IPS-NIHi7 (cell line): ENCODE results near the gene KRT1.
A peak's percentile ranks its signal among the peaks of the same experiment; 100 is the strongest.
"Not testable (repeated sequence)": the region's sequence is repeated elsewhere in the genome, so short reads cannot be mapped to it uniquely, and the experiment has no call there.

ENCODE experiments used
- DNase-seq: peaks from one replicate; pipeline ENCODE4 v3.0.0; 2012; ENCODE audit warnings: mixed read lengths; ENCODE audit errors: extremely low spot score

KRT1 gene

DNA sequence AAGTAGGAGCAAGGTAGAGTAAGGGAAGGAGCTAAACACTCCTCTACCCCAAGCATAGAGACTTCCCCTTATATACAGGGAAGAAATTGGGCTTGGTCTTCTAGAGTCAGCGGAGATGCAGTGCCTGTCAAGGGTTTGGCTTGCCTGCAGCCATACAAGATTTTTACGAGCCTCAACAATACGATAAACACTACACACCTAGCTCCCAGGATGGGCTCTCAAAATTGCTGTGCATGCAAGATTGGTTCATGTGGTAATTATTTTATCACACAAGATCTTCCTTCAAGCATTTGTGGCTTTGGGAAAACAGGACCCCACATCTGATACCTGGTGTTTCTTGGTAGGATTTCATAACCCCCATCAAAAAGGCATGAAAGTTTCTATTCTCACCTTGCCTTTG is at the start of gene KRT1:
Gene KRT1 (minus strand): TSS at position 45 of the 400 bp plus-strand sequence. CDS start 59 bp downstream, outside the sequence.
- no peak for DNase-seq

DNA sequence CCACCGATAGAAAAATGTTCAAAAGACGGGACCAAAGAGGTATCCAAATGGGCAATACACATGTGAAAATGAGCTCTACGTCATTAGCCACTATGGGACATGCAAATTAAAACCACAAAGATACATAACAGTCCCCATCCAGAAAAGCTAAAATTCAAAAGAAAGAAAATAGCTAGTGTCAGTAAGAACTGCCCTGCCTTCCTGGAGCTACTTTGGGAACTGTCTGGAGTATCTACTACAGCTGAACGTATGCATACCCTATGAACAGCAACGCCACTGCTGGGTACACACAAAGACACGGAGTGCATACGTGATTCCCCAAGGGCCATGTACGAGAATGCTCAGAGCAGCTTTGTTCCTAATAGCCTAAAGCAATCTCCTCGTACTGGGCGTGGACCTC is 48.9 kb upstream of the KRT1 start:
- no peak for DNase-seq

- DNase-seq: no peak
These were observed 48.2 kb upstream of the KRT1 start for GRCh38 chr12:52728374-52728773.

DNA sequence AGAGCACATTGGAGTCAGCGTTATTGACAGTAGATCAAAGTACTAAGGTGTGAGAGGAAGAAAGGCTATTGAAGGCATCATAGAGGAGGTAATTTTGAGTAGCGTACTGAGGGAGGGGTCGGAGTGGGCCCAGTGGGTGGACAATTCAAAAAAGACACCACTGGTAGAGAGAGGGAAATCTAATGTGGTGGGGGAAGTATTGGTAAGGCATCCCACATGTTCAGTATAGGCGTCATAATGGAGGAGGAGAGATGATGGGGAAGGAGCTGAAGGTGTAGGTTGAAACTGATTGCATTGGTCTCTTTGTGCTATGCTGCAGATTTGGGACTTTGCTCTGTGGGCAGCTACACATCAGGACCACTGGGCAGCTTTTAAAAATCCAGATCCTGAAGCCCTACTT is 46.8 kb upstream of the KRT1 start:
- DNase-seq: no peak

- DNase-seq: no peak
These were observed 46.2 kb upstream of the KRT1 start for GRCh38 chr12:52726451-52726850.

DNA sequence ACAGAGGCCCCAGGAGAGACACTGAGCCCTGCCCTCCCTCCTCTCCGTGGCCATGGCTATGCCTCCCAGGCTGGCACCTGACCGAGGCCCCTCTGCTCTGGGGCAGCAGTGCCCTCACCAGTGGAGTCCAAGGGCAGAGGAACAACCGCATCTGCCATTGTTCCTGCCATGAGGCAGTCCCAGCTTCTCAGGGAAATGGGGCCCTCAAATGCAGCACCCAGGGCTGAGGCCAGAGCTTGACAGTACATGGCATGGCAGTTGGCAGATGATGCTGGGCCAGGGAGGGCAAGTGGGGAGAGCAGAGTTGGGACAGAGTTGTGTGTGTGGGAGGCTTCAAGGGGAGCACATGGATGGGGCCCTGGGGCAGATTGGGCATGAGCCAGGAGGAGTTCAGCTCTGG is 44.2 kb upstream of the KRT1 start:
- DNase-seq: no peak

DNA sequence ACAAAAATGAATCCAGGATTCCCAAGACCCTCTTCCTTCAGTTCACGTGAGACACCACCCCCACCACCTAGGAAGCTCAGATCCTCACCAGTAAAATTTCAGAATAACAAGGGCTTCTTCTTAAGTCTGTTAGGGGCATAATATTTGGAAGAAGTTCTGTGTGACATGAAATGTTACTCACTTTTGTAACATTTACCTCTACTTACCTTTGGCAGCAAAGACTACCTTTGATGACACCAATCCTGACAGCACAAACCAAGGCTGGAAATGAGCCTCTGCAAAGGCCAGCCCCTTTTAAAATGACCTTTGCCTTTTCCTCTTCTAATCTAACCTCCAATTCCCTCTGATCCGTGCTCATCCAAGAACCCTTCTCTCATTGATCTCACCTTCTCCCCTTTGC is 42.5 kb upstream of the KRT1 start:
- no peak for DNase-seq

DNA sequence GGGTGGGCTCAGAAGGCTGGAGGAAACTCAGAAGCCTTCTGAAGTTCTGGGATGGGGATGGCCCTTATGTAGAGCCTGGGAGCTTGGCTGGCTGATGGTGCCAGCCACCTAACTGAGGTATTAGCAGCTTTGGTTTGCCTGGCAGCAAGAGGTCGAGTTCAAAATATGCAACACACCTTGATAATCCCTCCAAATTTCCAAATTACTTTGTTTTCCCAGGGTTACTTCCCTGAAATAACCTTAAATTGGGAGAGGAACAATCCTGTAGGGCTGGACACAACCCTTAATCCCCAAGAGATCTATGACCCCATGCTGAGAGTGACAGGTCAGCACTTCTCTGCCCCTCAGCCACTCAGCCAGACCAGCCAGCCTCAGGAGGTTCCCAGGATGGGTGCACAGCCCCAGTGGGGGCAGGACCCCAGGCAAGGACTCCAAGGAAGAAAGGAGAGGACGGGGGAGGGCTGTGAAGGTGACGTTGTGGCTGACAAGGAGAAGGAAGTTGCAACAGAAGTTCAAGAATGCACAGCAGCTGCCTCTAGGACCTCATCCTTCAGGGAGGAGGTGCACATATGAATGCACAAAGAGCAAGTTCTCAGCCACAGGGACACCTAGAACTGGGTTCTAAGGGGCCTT is 41.7 kb upstream of the KRT1 start:
- DNase-seq: no peak

GRCh38 chr12:52720365-52720886 is 40.2 kb upstream of the KRT1 start:
- no peak for DNase-seq

- DNase-seq: no peak
These were observed 35.9 kb upstream of the KRT1 start for GRCh38 chr12:52716061-52716460.

DNA sequence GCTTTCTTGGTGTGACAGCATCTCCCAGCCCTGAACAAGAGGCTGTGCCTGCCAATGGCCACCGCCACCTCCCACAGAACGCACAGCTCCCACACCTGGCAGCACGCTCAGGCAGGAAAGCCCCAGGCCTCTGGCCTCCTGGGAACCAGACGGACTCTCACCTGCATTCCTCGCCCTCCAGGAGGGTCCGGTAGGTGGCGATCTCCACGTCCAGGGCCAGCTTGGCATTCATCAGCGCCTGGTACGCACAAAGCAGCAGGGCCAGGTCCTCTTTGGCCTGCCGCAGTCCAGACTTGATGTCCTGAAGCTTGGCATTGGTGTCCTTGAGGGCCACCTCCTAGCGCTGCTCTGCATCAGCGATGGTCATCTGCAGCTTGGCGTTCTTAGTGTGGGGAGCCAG is 35.2 kb upstream of the KRT1 start:
- peak; percentile 77 for DNase-seq

DNA sequence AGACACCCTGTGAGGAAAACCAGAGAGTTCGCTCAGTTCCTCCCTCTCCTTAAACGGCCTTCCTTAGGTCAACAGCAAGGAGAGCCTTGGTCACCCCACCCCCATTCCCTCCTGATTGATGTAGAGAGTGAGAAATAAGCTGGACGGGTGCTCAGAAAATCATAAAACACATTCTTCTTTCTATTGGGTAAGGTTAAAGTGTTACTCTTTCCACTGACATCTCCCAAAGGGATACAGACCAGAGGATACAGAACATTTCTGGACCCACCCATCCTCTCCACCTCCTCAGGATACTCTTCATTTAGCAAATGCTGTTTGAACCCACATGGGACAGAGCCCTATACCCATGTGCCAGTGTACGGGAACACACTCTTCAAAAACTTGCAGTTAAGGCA is 34.7 kb upstream of the KRT1 start:
- no peak for DNase-seq

DNA sequence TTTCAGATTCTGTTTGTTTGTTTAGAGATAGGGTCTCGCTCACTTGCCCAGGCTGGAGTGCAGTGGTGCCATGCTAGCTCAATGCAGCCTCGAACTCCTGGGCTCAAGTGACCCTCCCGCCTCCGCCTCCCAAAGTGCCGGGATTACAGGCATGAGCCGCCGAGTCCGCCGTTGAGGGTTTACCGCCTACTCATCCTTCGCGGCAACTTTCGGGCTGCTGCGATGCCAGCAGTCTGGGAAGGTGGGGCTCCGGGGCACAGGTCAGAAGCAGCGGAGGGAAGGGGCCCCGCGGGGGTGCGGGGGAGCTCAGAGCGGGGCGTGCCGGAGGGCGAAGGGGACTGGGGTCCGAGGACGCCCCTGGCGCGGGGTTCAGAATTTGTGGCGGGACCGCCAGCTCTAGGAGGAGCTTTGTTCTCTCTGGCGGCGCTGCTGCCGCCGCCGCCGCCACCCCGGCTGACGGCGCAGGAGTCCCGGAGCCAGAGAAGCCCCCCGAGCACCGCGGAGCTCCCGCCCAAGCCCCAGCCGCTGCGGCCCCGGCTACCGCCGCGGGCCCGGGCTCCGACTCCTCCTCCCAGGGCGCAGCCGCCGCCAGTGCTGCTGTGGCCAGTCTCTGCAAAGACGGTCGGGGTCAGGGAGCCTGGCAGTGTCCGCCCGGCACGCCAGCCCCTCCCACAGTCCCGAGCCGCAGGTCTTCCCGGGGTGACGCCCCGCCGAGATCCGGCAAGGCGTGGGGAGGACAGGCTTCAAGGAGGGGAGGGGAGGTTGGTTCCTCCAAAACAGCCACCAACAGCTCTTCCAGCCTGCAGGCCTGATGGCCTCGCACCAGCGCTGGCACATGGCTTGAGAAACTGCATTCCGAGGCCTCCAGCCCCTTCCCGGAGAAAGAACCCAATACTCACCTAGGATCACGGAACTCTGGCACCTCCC is 34.0 kb upstream of the KRT1 start:
- peak; percentile 76 for DNase-seq

DNA sequence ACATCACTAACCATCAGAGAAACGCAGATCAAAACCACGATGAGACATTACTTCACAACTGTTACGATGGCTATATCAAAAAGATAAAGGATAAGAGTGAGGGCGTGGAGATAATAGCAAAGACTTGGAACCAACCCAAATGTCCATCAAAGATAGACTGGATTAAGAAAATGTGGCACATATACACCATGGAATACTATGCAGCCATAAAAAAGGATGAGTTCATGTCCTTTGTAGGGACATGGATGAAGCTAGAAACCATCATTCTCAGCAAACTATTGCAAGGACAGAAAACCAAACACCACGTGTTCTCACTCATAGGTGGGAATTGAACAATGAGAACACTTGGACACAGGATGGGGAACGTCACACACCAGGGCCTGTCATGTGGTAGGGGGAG is 31.9 kb upstream of the KRT1 start:
- not testable (repeated sequence) for DNase-seq

DNA sequence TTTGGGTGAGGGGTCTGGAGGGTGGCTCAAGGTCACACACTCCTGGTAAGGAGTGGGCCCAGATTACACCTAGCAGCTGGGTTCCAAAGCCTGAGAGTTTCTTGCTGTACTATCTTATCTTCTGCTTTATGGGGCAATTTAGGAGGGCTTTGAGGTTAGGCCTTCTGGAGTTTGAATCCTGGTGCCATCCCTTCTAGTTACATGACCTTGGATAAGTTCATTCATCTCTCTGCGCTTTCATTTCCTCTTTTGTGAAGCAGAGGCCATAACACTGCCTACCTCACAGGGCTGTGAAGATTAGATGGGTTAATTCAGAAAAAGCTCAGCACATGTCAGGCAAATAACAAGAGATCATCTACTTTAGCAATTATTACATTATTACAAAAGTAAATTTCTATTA is 30.5 kb upstream of the KRT1 start:
- DNase-seq: no peak

DNA sequence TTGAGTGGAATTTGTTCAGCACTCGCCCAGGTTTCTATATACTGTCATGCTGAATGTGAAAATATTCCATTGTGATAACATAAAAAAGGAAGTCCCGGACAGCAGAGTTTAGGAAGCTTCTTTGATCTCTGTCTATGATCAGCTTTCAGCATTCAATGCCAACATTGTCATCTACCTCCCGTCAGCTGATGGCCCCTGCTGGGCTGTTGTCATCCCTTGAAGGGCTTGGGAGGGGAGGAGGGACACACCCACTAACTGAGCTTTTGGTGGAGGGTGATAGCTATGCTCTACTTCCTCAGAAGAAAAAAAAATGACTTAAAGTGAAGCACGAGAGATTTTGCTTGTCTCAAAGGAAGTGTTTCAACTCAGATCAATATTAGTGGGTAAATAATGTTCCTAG is 27.8 kb upstream of the KRT1 start:
- no peak for DNase-seq

GRCh38 chr12:52704464-52704863 is 24.3 kb upstream of the KRT1 start:
- DNase-seq: no peak

GRCh38 chr12:52703878-52704277 is 23.7 kb upstream of the KRT1 start:
- no peak for DNase-seq

- no peak for DNase-seq
These were observed 23.2 kb upstream of the KRT1 start, which contains the start of gene KRT77 for GRCh38 chr12:52703424-52703823. Gene KRT77, minus strand, starts transcription at chr12:52703524. Its CDS starts 90 bp downstream, at chr12:52703434.

DNA sequence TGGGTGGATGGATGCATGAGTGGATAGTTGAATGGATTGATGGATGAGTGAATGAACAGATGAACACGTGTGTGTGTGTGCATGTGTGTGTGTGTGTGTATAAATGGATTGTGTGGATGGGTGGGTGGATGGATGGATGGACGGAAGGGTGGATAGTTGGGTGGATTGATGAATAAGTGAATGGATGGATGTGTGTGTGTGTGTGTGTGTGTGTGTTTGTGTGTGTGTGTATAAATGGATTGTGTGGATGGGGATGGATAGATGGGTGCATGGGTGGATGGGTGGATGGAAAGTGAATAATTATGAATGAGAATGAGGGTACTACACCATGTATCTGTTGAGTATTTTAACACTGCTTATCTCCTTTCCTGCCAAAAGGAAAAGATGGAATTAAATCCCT is 22.1 kb upstream of the KRT1 start:
- DNase-seq: no peak

DNA sequence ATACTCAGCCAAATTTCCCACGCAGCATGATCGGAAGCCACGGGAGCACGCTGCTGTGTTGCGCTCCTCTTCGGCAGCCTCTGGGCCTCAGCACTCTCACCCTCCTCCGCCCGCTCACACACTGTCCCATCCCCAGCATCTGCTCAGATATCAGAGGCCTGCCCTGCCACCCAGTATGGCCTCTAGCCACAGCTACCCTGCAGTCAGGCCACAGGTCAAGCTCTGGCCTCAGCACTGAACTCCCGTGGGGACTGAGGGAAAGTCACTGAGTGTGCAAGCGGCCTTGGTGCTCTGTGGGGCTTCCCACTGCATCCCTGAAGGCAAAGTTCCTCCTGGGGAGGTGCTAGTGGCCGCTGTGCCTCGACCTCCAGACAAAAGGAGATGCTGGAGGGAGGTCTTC is 21.1 kb upstream of the KRT1 start:
- no peak for DNase-seq

DNA sequence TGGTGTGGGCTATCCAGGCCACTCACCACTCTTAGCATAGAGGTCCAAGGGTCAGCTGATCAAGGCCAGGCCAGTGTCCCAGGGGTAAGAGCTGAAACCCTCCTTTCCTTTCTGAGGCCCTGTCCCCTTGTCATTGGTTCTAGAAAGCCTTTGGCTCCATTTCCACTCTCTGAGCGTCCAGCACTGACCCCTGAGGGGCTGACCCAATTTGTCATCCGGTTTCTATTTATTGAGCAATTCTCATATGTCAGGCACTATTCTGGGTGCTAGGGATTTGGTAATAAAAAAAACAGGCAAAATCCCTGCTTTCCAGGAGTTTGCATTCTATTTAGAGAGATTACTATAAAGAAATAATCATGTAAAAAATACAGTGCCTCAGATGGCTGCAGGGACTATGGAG is 19.8 kb upstream of the KRT1 start:
- no peak for DNase-seq

GRCh38 chr12:52699373-52699772 is 19.2 kb upstream of the KRT1 start:
- DNase-seq: no peak
